HG03558 (cell line): Measurements from ENCODE around the gene RTF1.
"Not testable (repeated sequence)": the region's sequence is repeated elsewhere in the genome, so short reads cannot be mapped to it uniquely, and the experiment has no call there.

Experiments
- ATAC-seq: cut with Tn5 transposase; IDR thresholded peaks from one replicate; pipeline ENCODE4 v1.9.1; 2021; ENCODE audit warnings: moderate number of reproducible peaks; ENCODE audit not compliant: unreplicated experiment; ENCODE audit errors: extremely low read depth

The RTF1 gene

DNA sequence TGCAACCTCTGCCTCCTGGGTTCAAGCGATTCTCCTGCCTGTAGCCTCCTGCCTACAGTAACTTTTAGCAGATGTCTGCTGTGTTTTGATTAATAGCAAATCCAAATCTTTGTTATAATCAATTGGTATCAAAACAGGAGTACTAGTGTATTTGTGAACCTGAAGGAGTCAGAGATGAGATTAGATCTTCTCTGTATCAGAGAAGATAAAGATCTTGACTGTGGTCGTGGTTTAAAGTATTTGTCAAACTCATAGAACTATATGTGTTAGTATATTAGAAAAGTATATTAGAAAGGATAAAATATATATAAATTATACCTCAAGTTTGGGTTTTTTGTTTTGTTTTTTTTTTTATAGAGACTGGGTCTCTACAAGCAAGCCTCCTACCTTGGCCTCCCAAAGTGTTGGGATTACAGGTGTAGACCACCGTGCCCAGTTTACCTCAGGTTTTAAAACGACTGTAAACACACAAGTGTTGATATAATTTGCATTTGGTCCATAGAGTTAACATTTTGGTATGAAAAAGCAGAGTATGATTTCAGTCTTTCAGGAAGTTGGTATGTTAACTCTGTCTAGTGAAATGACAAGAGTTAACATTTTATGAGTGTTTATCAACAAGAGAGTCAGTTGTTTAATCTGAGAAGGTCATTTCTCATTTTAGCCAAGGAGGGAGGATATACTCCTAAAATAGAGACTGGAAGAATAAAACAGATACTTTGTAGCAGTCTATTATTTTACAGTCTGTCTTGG lies 18.3 kb downstream of the RTF1 start:
- no peak for ATAC-seq

DNA sequence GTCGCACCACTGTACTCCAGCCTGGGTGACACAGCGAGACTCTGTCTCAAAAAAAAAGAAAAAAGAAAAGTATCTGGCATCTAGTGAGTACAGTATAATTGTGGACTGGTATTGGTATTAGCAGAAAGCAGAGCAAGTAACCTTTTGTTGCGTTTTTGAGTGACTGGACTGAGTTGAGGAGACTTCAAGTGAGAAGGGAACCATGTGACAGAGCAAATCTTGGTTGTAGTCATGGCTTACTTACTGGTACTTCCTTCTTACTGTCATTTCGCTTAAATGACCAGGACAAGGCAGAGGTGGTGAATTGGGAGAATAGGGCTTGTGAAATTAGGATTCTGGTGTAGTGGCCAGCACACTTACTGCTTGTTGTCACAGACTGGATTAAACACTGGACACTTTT lies 20.6 kb downstream of the RTF1 start:
- ATAC-seq: no peak

DNA sequence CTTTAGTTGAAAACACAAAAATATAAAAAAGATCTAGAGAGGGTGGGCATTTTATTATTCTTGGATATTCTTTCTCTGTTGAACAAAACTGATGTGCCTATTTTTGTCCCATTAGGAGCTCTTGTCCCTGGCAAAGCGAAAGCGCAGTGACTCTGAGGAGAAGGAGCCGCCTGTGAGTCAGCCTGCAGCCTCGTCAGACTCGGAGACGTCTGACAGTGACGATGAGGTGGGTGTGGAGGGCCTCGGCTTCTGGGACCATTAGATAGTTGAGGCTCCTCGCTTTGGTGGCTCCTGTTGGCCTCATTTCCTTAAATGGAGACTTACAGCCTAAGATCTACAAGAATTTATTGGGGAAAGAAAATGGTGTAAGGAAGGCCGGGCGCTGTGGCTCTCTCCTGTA lies 21.3 kb downstream of the RTF1 start:
- no peak for ATAC-seq

DNA sequence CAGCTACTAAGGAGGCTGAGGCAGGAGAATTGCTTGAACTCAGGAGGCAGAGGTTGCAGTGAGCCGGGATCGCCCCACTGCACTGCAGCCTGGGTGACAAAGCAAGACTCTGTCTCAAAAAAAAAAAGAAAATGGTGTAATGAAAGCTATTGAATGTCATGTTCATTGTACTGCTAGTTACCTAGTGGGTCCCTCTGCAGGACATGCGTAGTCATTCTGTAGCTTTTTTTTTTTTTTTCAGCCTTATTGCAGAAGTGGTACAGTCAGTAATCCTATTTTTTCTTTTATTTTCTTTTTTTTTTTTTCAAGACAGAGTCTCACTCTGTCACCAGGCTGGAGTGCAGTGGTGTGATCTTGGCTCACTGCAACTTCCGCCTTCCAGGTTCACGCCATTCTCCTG lies 21.9 kb downstream of the RTF1 start:
- not testable (repeated sequence) for ATAC-seq

DNA sequence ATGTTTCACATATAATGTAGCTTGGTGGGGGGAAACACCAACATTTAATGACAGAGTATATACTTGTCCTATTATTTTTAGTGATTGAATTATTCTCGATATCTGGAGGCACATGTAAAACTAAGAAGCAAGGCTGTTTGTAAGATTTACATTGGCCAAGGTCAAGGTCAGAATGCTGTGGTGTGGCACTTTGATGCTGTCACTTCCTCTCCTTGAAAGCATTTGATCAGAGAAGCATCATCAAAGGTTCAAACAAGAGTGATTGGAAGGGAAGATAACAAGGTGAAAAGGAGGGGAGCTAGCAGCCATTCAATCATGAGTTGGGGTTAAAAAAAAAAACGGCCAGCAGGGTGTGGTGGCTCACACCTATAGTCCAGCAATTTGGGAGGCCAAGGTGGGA lies 26.4 kb downstream of the RTF1 start:
- no peak for ATAC-seq

DNA sequence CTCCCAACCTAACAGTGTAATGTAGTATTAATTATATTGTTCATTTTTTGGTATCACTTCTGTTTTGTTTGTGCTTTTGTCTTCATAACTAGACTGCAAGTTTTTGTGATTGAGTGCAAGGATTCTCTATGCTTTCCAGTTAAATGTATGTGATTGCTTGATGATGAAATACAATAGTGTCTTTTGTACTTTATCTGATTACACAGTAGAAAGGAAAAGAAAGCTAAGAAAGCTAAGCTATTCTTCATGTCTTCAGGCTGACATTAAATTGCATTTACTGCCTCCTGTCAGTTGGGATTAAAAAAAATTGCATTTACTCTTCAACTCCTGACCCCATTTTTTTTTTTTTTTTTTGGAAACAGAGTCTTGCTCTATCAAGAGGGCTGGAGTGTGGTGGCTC lies 28.5 kb downstream of the RTF1 start:
- no peak for ATAC-seq

DNA sequence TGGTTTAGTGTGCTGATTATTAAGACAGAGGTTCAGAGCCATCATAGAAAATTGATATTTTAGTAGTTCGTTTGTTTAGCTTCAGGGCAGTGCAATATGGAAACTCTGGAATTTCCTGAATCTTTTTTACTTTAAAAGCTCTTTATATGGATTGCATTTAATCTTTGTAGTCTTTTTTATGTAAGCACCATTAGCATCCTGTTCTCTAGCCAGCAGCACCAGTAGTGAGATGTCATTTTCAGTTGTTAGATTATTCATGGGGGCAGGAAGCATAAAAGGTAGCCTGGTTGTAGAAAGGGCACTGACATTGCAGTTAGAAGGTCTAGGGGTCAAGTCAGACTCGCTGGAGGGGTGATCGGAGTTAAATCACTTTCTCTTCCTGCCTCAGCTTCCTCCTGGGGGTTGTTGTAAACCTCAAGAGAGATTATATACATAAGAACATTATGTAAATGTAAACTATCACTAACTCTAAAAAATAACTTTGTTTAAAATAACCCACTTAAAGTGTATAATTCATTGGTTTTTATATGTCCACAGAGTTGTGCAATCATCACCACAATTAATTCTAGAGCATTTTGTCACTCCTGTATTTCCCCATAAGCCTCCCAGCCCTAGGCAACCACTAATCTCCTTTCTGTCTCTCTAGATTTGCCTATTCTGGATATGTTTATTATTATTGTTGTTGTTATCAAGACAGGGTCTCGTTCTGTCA lies 45.3 kb downstream of the RTF1 start:
- ATAC-seq: no peak

DNA sequence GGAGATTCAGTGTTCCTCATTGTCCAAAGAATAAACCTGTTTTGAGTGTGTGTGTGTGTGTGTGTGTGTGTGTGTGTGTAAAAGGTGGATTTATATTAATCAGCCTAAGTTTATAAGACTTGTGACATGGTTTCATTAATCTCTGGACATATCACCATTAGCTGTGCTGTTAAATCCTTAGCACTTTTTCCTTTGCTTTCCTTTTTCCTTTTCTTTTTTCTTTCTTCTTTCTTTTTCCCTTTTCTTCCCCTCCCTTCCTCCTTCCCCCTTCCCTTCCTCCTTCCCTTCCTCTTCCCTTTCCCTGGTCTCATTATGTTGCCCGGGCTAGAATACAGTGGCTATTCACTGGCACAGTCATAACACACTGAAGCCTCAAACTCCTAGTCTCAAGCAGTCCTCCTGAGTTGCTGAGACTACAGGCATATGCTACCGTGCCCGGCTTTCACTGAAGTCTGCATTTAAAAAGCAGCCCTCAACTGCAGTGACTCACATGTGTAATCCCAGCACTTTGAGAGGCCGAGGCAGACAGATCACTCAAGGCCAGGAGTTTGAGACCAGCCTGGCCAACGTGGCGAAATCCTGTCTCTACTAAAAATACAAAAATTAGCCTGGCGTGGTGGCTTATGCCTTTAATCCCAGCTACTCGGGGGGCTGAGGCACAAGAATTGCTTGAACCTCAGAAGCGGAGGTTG lies 48.1 kb downstream of the RTF1 start:
- ATAC-seq: no peak

DNA sequence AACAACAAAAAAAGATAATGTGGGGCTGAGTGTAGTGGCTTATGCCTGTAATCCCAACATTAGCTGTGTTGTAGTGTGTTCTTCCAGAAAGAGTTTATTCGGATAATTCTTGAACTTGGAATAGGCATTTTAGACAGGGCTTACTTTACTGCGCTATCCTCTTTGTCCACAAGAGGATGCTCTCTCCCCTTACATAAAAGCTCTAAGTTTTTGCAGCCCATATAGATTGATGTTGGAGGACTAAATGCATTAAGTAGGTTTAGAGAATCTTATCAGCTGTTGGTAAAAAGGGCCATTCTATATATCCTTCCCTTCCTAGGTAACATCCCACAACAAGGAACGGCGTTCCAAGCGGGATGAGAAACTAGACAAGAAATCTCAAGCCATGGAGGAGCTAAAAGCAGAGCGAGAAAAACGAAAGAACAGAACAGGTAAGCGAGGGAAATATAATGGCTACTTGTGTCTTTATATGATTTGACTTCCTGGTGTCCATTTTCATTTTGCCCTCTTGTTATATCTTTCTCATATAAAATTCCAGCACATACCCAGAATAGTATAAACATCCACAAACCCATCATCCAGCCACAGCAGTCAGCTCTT lies 49.0 kb downstream of the RTF1 start:
- ATAC-seq: no peak

DNA sequence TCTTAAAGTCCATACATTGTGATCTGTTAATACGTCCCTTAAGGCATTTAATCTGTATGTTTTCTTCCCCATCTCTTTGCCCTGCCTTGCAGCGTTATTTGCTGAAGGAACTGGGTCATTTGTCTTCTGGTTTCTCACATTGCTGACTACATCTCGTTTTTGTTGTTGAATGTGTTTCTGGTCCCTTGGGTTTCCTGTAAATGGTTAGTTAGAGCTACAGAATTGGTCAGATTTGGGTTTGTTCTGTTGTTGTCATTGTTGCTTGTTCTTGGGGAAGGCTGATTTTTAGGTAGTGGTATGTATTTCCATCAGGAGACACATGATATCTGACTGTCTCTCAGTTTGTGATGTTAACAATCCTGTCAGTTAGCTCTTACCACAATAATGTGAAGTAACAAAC lies 49.8 kb downstream of the RTF1 start:
- ATAC-seq: no peak

DNA sequence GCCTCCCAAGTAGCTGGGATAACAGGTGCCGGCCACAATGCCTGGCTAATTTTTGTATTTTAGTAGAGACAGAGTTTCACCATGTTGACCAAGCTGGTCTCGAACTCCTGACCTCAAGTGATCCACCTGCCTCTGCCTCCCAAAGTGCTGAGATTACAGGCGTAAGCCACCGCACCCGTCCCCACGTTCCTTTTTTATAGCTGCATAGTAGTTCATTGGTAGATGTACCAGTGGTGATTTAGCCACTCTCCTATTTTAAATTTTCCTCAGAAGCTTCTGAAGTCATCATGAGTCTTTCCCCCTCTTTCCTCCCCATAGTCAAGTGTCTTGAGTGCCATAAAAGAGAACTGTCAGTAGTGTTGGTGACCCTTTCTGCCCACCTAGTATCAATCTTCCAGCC lies 52.7 kb downstream of the RTF1 start:
- not testable (repeated sequence) for ATAC-seq

DNA sequence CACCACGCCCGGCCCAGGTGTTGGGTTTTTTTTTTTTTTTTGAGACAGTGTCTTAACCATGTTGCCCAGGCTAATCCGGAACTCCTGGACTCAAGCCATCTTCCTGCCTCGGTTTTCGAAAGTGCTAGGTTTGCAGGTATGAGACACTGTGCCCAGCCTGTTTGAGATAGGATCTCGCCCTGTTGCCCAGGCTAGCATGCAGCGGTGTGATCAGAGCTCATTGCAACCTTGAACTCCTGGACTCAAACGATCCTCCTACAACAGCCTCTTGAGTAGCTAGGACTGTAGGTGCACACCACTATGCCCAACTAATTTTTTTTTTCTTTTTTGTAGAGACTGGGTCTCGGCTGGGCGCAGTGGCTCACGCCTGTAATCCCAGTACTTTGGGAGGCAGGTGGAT lies 56.5 kb downstream of the RTF1 start:
- no peak for ATAC-seq

DNA sequence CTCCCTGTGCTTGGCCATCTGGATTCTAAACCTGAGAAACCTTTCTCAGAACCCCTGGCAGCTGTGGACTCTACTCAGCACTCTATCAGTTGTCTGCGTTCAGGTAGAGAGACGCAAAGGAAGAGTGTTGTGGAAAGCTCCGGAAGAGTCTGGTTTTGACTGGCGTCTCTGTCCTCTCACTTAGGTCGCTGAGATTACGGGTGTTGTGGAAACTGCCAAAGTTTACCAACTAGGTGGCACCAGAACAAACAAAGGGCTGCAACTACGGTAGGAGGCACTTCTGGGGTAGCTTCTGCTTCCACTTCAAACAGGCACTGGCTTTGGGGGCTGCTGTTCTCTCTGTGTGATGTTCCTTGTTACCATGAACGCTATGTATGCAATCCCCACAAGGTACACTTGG lies 57.5 kb downstream of the RTF1 start:
- no peak for ATAC-seq

DNA sequence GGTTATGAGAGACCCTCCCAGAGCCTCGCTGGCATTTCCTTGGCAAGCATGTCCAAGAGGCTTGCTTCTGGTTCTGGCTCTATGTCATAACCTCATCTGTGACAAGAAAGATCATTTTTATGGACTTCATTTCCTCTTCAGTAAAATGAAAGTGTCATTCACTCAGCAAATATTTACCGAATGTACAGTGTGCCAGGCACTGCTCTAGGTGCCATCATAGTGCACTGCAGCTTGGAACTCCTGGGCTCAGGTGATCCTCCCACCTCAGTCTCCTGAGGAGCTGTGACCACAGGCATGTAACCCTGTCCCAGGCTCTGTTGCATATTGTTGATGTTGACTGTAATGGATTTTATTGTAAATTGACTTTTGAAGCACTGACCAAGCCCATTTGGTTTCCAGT lies 58.0 kb downstream of the RTF1 start:
- no peak for ATAC-seq

DNA sequence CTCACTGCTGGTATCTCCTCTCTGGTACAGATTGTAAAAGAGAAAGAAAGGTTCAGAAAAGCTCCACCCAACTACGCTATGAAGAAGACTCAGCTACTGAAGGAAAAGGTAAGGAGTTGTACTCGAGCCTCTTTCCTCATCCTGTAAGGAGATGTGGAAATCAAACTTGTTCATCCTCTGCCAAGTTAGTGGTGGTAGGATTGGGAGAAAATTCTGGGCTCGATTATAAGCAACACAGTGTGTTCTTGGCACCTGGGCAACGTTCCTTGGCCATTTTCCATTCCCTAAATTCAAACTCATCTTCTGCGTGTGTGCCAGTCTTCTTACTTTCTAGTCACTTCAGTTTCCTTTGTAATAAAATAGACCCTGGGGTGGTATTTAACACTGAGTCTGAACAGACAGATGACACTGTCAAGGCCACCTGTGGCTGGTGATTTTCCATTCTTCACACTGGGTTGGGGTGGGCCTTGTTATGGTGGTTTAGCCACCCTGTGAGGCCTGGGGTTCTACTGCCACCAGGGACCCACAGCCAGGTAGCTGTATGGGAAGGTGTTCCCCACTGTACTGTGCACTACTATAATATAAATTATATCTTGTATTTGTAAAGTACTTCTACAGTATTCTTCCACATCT lies 59.6 kb downstream of the RTF1 start:
- no peak for ATAC-seq

DNA sequence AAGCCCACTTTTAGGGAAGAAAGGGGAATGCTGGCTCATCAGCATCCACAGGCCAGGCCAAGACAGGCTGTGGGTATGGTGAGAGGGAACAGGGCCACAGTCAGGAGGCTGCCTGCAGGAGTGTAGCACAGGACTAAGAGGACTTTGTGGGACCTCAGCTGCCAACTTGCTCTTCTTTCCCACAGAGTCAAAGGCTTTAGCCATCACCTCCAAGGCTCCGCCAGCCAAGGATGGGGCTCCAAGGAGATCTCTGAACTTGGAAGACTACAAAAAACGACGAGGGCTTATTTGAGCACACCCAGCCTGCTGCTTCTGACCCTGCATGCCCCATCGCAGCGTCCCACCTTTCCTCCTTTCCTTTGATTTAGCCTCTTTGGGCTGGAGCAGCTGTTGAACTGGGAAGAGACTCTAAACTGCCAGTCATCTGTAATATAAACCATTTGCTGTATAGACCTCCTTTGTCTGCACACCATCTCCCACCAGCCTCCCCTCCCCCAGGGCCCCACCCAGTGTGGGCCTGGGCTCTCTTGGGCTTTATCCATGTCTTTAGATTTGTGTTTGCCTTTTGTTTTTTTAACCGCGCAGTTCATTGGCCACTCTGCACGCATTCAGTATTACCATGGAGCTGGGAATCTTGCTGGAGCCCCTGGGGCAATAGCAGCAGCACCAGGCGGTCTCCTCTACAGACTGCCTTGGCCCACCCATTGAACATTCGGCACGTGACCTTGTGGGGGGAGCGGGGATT lies 63.7 kb downstream of the RTF1 start:
- no peak for ATAC-seq

DNA sequence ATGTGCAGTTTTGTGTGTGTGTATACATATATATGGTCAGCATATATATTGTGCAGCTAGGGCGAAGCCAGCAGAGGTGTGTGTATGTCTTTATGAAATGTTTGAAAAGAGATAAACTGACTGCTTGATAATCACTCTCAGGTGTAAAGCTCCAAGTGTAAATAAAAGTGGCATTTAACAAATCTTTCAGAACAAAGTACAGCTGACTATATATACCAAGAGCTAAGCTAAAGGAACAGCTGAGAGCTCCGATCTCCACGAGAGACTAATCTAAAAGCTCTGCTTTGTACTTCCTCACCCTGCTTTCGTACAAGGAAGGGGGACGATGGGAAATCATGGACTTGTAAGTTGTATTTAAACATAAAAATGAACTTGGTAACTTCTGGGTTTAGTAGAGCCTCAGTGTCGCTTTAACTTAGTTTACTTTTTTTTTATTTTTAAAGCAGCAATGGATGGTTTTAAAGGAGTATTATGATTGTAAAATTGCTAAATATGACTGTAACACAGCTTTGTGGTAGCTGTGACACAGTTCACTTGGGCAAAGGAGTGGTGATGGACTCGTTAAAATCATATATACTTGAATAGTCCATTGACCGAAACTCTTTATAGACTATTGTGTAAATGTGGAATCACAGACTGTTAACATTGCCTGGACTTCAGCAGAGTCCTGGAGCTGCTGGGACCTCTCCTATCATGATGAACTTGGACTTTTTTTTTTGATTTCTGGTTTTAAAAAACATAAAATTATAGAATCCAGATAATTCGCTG lies 65.4 kb downstream of the RTF1 start:
- ATAC-seq: no peak

DNA sequence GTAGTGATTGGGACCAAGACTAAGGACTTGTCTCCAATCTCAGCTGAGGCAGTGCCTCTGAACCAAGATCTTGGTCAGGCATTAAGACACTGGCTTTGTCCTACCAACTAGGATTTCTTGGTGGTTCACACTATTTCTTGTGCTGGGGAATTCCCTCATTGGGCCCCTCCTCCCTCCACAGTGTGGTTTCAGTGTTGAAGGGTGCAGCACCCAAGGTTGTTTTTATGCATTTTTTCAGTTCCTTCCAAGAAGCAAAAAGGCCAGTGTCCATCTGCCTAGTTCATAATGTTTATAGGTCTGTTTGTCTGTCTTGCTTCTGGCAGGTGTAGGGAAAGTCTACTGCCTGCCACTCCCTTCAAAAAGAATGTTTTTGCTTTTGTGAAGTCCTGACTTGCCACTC lies 66.2 kb downstream of the RTF1 start:
- ATAC-seq: no peak

DNA sequence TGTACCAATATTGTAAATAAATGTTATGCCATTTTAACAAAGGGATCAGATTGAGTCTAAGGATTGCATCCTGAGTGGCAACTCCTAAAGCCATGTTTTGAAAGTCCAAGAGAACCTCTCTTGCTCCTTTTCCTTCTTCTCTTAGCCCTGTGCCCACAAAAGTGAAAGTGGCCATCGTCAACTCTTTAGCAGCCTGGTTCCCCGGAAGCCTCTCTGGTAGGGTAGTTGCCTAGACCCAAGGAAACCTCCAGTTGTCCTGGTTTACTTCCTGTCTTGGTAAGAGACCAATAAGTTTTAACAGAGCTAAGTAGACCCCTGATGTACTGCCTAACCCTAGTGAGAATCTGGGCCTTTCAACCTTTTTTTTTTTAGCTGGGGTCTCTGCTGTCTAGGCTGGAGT lies 66.6 kb downstream of the RTF1 start:
- ATAC-seq: no peak
